Measurements from ENCODE around the gene SNTB2. TPM values are rescaled to one million over a fixed set of nuclear protein-coding genes. Genes with fewer than 3 reads are reported as not detected.

Gene SNTB2
- total and polyA plus RNA-seq, 9 of the 15 experiments (the other 6 are each of a cell fraction or from before 2014, with no cell fraction given) = 1.2 to 13.7 (median 5.7) TPM

- TF ChIP-seq ZNF445 (CRISPR knock-in tag; IDR thresholded peaks at IDR 0.05; ENCODE audit: low read depth) (no peak), TCF15 (CRISPR knock-in tag; IDR thresholded peaks at IDR 0.05) (no peak), RNF2 (IDR thresholded peaks at IDR 0.05) (no peak), EHMT2 (IDR thresholded peaks at IDR 0.05) (no peak), SETDB1 (IDR thresholded peaks at IDR 0.05; ENCODE audit: low read length) (no peak), ZNF124 (CRISPR knock-in tag; IDR thresholded peaks at IDR 0.05) (no peak), RBM25 (IDR thresholded peaks at IDR 0.05; ENCODE audit: low read depth, low read length, severe bottlenecking) (peak; percentile 66), PTTG1 (tag; IDR thresholded peaks at IDR 0.05; ENCODE audit: low read depth) (no peak), ETV6 (IDR thresholded peaks at IDR 0.05; ENCODE audit: borderline replicate concordance in 1 of 2, low read depth in 2 of 2, low read length in 1 of 2) (no peak), ETV6 (CRISPR knock-in tag; IDR thresholded peaks at IDR 0.05; ENCODE audit: borderline replicate concordance) (no peak), PATZ1 (CRISPR knock-in tag; IDR thresholded peaks at IDR 0.05; ENCODE audit: borderline replicate concordance) (no peak), FOXP4 (CRISPR knock-in tag; IDR thresholded peaks at IDR 0.05; ENCODE audit: borderline replicate concordance) (no peak), SRSF9 (IDR thresholded peaks at IDR 0.05; ENCODE audit: borderline replicate concordance, low read depth, low read length) (no peak), VEZF1 (CRISPR knock-in tag; IDR thresholded peaks at IDR 0.05) (no peak), PBX2 (CRISPR knock-in tag; IDR thresholded peaks at IDR 0.05; ENCODE audit: low read depth) (no peak), PBX2 (tag; conservative IDR thresholded peaks at IDR 0.05; ENCODE audit: low read depth) (no peak), ZNF253 (CRISPR knock-in tag; conservative IDR thresholded peaks at IDR 0.05) (no peak), ZNF316 (IDR thresholded peaks at IDR 0.05) (no peak)
Observed at GRCh38 chr16:69311533-69312387, 124.8 kb downstream of the SNTB2 start (continued).

Measured in K562 (cell line).